HEK293 (cell line): ENCODE measurements around the gene FER1L5.
A peak's percentile ranks its signal among the peaks of the same experiment; 100 is the strongest.

Experiments
- FEZF1 ChIP-seq: fragments of 450-650 bp; formaldehyde crosslinking; IDR thresholded peaks from 2 replicates; pipeline ENCODE4 v1.5.1; 2016; ENCODE audit warnings: missing biosample characterization, missing genetic modification characterization
- GLI2 ChIP-seq: fragments of 450-650 bp; formaldehyde crosslinking; IDR thresholded peaks from 2 replicates; pipeline ENCODE4; 2017; ENCODE audit warnings: missing biosample characterization, missing genetic modification characterization, low read depth, borderline replicate concordance
- HOXA7 ChIP-seq: sonication (generic); formaldehyde crosslinking; IDR thresholded peaks from 2 replicates; pipeline ENCODE4 v1.8.1; 2022; ENCODE audit warnings: missing genetic modification reagents, borderline replicate concordance
- KLF9 ChIP-seq: fragments of 450-650 bp; formaldehyde crosslinking; IDR thresholded peaks from 2 replicates; pipeline ENCODE4 v1.5.1; 2016; ENCODE audit warnings: missing biosample characterization, missing genetic modification characterization, low read depth
- SCRT1 ChIP-seq: fragments of 450-650 bp; formaldehyde crosslinking; IDR thresholded peaks from 2 replicates; pipeline ENCODE4 v1.5.1; 2016; ENCODE audit warnings: missing biosample characterization, missing genetic modification characterization, borderline replicate concordance
- SCRT2 ChIP-seq: fragments of 450-650 bp; formaldehyde crosslinking; IDR thresholded peaks from 2 replicates; pipeline ENCODE4 v1.5.1; 2016; ENCODE audit warnings: missing biosample characterization, missing genetic modification characterization
- SETDB1 ChIP-seq: IDR thresholded peaks from one replicate; pipeline ENCODE4 v1.6.1; 2017; ENCODE audit warnings: mild to moderate bottlenecking, low read length, moderate library complexity, mixed read lengths; ENCODE audit not compliant: insufficient read length
- WT1 ChIP-seq: fragments of 450-650 bp; formaldehyde crosslinking; IDR thresholded peaks from 2 replicates; pipeline ENCODE4 v1.5.1; 2016; ENCODE audit warnings: missing biosample characterization, missing genetic modification characterization
- ZBTB1 ChIP-seq: fragments of 450-650 bp; formaldehyde crosslinking; IDR thresholded peaks from 2 replicates; pipeline ENCODE4 v1.5.1; 2016; ENCODE audit warnings: missing biosample characterization, missing genetic modification characterization
- ZBTB17 ChIP-seq: fragments of 450-650 bp; formaldehyde crosslinking; IDR thresholded peaks from 2 replicates; pipeline ENCODE4 v1.5.1; 2016; ENCODE audit warnings: missing biosample characterization, missing genetic modification characterization
- ZBTB8A ChIP-seq: fragments of 450-650 bp; formaldehyde crosslinking; IDR thresholded peaks from 2 replicates; pipeline ENCODE4 v1.5.1; 2016; ENCODE audit warnings: missing biosample characterization, missing genetic modification characterization
- ZFP3 ChIP-seq: fragments of 450-650 bp; formaldehyde crosslinking; IDR thresholded peaks from 2 replicates; pipeline ENCODE4 v1.5.1; 2016; ENCODE audit warnings: low read depth, missing biosample characterization, missing genetic modification characterization
- ZFP69B ChIP-seq: fragments of 450-650 bp; formaldehyde crosslinking; IDR thresholded peaks from 2 replicates; pipeline ENCODE4 v1.5.1; 2016; ENCODE audit warnings: missing biosample characterization, missing genetic modification characterization
- ZNF138 ChIP-seq: fragments of 450-650 bp; formaldehyde crosslinking; IDR thresholded peaks from 2 replicates; pipeline ENCODE4 v1.5.1; 2016; ENCODE audit warnings: missing biosample characterization, missing genetic modification characterization, borderline replicate concordance
- ZNF16 ChIP-seq: fragments of 450-650 bp; formaldehyde crosslinking; IDR thresholded peaks from 2 replicates; pipeline ENCODE4 v1.5.1; 2016; ENCODE audit warnings: low read depth, missing biosample characterization, missing genetic modification characterization
- ZNF2 ChIP-seq: fragments of 450-650 bp; formaldehyde crosslinking; IDR thresholded peaks from 2 replicates; pipeline ENCODE4 v1.5.1; 2016; ENCODE audit warnings: missing biosample characterization, missing genetic modification characterization
- ZNF248 ChIP-seq: fragments of 450-650 bp; formaldehyde crosslinking; IDR thresholded peaks from 2 replicates; pipeline ENCODE4 v1.5.1; 2017; ENCODE audit warnings: missing biosample characterization, missing genetic modification characterization
- ZNF311 ChIP-seq: fragments of 450-650 bp; formaldehyde crosslinking; IDR thresholded peaks from 2 replicates; pipeline ENCODE4 v1.5.1; 2017; ENCODE audit warnings: missing biosample characterization, missing genetic modification characterization, borderline replicate concordance
- ZNF391 ChIP-seq: fragments of 450-650 bp; formaldehyde crosslinking; IDR thresholded peaks from 2 replicates; pipeline ENCODE4 v1.5.1; 2016; ENCODE audit warnings: low read depth, missing biosample characterization, missing genetic modification characterization, borderline replicate concordance
- ZNF394 ChIP-seq: fragments of 450-650 bp; formaldehyde crosslinking; IDR thresholded peaks from 2 replicates; pipeline ENCODE4 v1.5.1; 2016; ENCODE audit warnings: missing biosample characterization, missing genetic modification characterization, mild to moderate bottlenecking, moderate library complexity, borderline replicate concordance
- ZNF416 ChIP-seq: fragments of 450-650 bp; formaldehyde crosslinking; IDR thresholded peaks from 2 replicates; pipeline ENCODE4 v1.5.1; 2016; ENCODE audit warnings: missing biosample characterization, missing genetic modification characterization
- ZNF433 ChIP-seq: fragments of 450-650 bp; formaldehyde crosslinking; IDR thresholded peaks from 2 replicates; pipeline ENCODE4 v1.5.1; 2016; ENCODE audit warnings: missing biosample characterization, missing genetic modification characterization, low read depth
- ZNF510 ChIP-seq: fragments of 450-650 bp; formaldehyde crosslinking; IDR thresholded peaks from 2 replicates; pipeline ENCODE4 v1.5.1; 2018; ENCODE audit warnings: mild to moderate bottlenecking, missing genetic modification characterization, missing biosample characterization; ENCODE audit not compliant: insufficient replicate concordance
- ZNF513 ChIP-seq: fragments of 450-650 bp; IDR thresholded peaks from 2 replicates; pipeline ENCODE4 v1.5.1; 2018; ENCODE audit warnings: missing biosample characterization, missing genetic modification characterization
- ZNF514 ChIP-seq: fragments of 450-650 bp; formaldehyde crosslinking; IDR thresholded peaks from 2 replicates; pipeline ENCODE4 v1.5.1; 2016; ENCODE audit warnings: missing biosample characterization, missing genetic modification characterization
- ZNF544 ChIP-seq: fragments of 450-650 bp; formaldehyde crosslinking; IDR thresholded peaks from 2 replicates; pipeline ENCODE4 v1.5.0; 2017; ENCODE audit warnings: missing biosample characterization, missing genetic modification characterization
- ZNF555 ChIP-seq: fragments of 450-650 bp; formaldehyde crosslinking; conservative IDR thresholded peaks from 2 replicates; pipeline ENCODE4 v1.5.1; 2017; ENCODE audit warnings: missing biosample characterization, mild to moderate bottlenecking, missing genetic modification characterization, inconsistent platforms
- ZNF600 ChIP-seq: fragments of 450-650 bp; formaldehyde crosslinking; IDR thresholded peaks from 2 replicates; pipeline ENCODE4 v1.5.1; 2016; ENCODE audit warnings: missing biosample characterization, missing genetic modification characterization
- ZNF621 ChIP-seq: fragments of 450-650 bp; formaldehyde crosslinking; IDR thresholded peaks from 2 replicates; pipeline ENCODE4 v1.5.1; 2017; ENCODE audit warnings: missing biosample characterization, missing genetic modification characterization
- ZNF658 ChIP-seq: fragments of 450-650 bp; formaldehyde crosslinking; IDR thresholded peaks from 2 replicates; pipeline ENCODE4; 2016; ENCODE audit warnings: missing biosample characterization, missing genetic modification characterization
- ZNF692 ChIP-seq: fragments of 450-650 bp; formaldehyde crosslinking; IDR thresholded peaks from 2 replicates; pipeline ENCODE4 v1.5.1; 2016; ENCODE audit warnings: missing biosample characterization, missing genetic modification characterization
- ZNF768 ChIP-seq: fragments of 450-650 bp; formaldehyde crosslinking; IDR thresholded peaks from 2 replicates; pipeline ENCODE4 v1.5.1; 2018; ENCODE audit warnings: missing biosample characterization, mild to moderate bottlenecking, missing genetic modification characterization
- ZNF777 ChIP-seq: fragments of 450-650 bp; formaldehyde crosslinking; IDR thresholded peaks from 2 replicates; pipeline ENCODE4 v1.5.1; 2017; ENCODE audit warnings: missing biosample characterization, missing genetic modification characterization, borderline replicate concordance
- ZSCAN18 ChIP-seq: fragments of 450-650 bp; formaldehyde crosslinking; IDR thresholded peaks from 2 replicates; pipeline ENCODE4 v1.5.1; 2016; ENCODE audit warnings: missing biosample characterization, missing genetic modification characterization
- ZSCAN5A ChIP-seq: fragments of 450-650 bp; formaldehyde crosslinking; IDR thresholded peaks from 2 replicates; pipeline ENCODE4 v1.5.1; 2016; ENCODE audit warnings: missing biosample characterization, missing genetic modification characterization

FER1L5 gene

GRCh38 chr2:96638144-96639121, 4.1 kb upstream of the FER1L5 start, which contains the start of gene KANSL3 (continued):
- TF ChIP-seq ZNF510 (tag by site-specific recombination), result no peak
- TF ChIP-seq FEZF1 (tag by site-specific recombination), result no peak
- TF ChIP-seq ZFP3 (tag by site-specific recombination), result no peak
- TF ChIP-seq ZSCAN5A (tag by site-specific recombination), result peak; percentile 88; the same call in 1 of the 2 replicates
- peak; percentile 76; the same call in 1 of the 2 replicates for TF ChIP-seq ZNF391
- TF ChIP-seq ZBTB1, result no peak
- peak; percentile 70; the same call in 1 of the 2 replicates for TF ChIP-seq ZNF394 (tag by site-specific recombination)
- no peak for TF ChIP-seq HOXA7 (CRISPR knock-in tag)
- TF ChIP-seq ZNF768 (tag by site-specific recombination), result no peak
- TF ChIP-seq ZNF777 (tag by site-specific recombination), result no peak
- TF ChIP-seq ZSCAN18 (tag by site-specific recombination), result peak; percentile 92
- TF ChIP-seq KLF9, result peak; percentile 73; the same call in 1 of the 2 replicates
- TF ChIP-seq WT1 (tag by site-specific recombination), result peak; percentile 38; the same call in 1 of the 2 replicates
- no peak for TF ChIP-seq ZNF555 (tag by site-specific recombination)
- TF ChIP-seq ZNF433 (tag by site-specific recombination), result no peak
- TF ChIP-seq ZNF692 (tag by site-specific recombination), result peak; percentile 89
- 0 out of 2 replicates have a peak, but pooled peaks have one; percentile 52 for TF ChIP-seq ZBTB8A (tag by site-specific recombination)
- TF ChIP-seq ZNF544, result no peak
- no peak for TF ChIP-seq ZNF621 (tag by site-specific recombination)
- TF ChIP-seq ZNF513, result no peak
- peak; percentile 83 for TF ChIP-seq ZFP69B (tag by site-specific recombination)
- TF ChIP-seq ZNF248 (tag by site-specific recombination), result no peak
- peak; percentile 43; the same call in 1 of the 2 replicates for TF ChIP-seq ZNF600 (tag by site-specific recombination)
- TF ChIP-seq ZNF16 (tag by site-specific recombination), result no peak
- TF ChIP-seq SCRT2, result peak; percentile 71
- no peak for TF ChIP-seq SCRT1 (tag by site-specific recombination)
- TF ChIP-seq ZNF416 (tag by site-specific recombination), result no peak
- no peak for TF ChIP-seq SETDB1
- TF ChIP-seq ZNF658, result no peak
- TF ChIP-seq ZNF514 (tag by site-specific recombination), result no peak
- TF ChIP-seq GLI2 (tag by site-specific recombination), result no peak
- TF ChIP-seq ZBTB17 (tag by site-specific recombination), result peak; percentile 91
- peak; percentile 74; the same call in 1 of the 2 replicates for TF ChIP-seq ZNF2 (tag by site-specific recombination)
- no peak for TF ChIP-seq ZNF138 (tag by site-specific recombination)
- TF ChIP-seq ZNF311, result no peak
